Hindlimb muscle (tissue), 1 donor: ENCODE measurements around the gene XRCC4. TPM values are rescaled to one million over a fixed set of nuclear protein-coding genes. Genes with fewer than 3 reads are reported as not detected.

Experiments
- DNase-seq: peaks from one replicate; pipeline ENCODE4 v3.0.0-alpha.2; 2013
- polyA plus RNA-seq: library from polyadenylated mRNA; unstranded; fragments of 120-200 nt; gene quantifications from one replicate; pipeline ENCODE4 v1.2.1, GENCODE V29; 2013; ENCODE audit not compliant: insufficient read length

The XRCC4 gene
- polyA plus RNA-seq, 1 donor = 5.5 TPM

DNA sequence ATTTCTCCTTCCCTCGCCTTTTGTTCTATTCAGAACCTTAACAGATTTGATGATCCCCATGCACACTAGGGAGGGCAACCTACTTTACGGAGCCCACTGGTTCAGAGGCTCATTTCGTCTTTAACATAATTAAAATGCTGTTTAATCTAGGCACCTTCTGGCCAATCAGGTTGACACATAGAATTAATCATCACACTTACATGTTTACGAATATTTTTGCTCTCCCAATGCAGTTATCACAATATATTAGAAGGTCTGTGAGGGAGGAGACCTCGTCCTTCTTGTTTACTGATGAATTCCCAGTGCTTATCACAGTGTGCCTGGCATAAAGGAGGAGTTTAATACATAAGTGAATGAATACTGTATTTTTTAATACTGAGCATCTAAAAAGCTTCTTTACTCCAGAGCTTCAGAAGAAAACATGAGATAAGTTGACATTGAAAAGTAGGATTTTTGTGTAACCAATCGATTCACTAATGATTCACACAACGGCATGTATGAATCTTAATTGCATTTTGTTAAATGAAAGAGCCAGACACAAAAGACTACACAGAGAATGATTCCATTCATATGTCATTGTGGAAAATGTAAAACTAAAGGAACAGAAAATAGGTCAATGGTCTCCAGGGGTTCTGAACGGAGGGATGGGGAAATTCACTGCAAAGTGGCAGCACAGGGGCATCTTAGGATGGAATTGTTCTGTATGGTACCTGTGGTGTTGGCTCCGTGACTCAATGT is 315.6 kb downstream of the XRCC4 start:
- no peak for DNase-seq

DNA sequence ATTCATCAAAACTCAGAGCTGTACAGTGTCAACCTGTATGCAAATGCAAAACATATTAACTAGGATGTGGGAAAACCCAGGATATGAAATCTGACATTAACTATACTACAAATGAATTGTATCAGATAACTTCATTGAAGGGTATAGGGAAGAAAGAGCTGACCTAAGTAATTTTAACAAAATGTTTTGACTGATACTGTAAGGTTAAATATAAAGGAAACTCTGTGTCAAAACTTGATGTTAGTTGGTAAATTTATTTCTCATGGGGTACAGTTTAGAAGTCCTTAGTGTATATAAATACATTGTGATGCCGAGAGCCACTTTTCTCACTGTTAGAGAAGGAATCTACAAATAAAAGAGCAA is 316.1 kb downstream of the XRCC4 start:
- no peak for DNase-seq

DNA sequence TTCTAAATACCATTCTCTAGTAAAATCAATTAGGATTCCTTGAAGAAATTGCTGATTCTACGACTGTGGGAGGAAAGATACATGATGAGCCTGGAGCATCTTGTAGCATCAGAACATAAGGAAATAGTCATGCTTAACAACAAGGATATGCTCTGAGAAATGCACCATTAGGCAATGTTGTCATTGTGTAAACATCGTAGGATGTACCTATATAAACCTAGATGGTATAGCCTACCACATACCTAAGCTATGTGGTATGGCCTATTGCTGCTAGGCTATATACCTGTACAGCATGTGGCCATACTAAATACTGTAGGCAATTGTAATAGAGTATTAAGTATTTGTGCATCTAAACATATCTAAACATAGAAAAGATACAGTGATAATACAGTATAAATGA is 316.8 kb downstream of the XRCC4 start:
- no peak for DNase-seq

DNA sequence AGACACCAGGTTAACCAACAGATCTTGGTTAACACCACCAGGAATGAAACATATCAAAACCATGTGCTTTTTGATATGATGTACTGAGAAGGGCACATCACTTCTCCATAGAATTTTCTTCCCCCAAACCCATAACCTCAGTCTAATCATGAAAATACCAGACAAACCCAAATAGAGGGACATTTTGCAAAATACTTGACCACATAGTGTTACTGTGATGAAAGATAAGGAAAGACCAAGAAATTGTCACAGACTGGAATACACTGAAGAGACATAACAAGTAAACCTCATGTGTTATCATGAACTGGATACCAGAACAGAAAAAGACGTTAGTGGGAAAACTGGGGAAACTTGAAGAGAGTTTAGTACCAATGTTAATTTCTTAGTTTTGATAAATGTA is 319.3 kb downstream of the XRCC4 start:
- DNase-seq = no peak

DNA sequence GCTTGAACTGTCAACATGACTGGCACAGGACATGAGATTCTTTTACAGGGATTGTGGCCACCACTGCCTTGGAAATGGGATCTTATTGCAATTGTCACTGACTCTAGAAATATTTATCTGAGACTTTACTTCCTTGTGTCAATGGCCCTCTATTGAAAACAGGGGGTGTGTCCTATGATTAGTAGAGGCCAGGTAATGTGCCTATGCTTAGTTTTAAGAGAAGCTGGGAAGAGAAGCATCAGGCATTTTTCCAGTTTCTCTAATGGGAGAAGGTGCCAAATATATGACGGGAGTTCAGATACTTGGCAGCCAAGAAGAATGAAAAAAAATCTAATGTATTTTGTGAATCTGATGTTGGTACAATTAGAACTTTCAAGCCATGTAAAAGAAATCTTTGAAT is 320.3 kb downstream of the XRCC4 start:
- no peak for DNase-seq

DNA sequence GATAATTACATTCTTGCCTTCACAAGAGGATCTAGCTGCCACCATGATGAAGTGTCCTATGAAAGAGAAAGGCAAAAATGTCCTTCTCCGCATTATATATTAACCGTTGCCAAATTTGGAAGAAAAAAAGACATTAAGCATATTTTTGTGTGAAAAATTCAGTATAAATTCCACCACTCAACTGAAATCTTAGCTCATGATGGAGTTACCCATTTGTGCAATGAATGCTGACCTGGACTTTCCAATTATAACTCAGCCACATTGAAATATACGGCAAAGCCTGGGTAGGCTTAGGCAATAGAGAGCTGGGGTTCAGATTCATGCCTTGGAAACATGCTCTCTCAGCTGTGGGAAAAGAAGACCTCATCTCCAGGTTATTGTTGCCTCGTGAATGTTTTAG is 322.9 kb downstream of the XRCC4 start:
- DNase-seq = no peak

DNA sequence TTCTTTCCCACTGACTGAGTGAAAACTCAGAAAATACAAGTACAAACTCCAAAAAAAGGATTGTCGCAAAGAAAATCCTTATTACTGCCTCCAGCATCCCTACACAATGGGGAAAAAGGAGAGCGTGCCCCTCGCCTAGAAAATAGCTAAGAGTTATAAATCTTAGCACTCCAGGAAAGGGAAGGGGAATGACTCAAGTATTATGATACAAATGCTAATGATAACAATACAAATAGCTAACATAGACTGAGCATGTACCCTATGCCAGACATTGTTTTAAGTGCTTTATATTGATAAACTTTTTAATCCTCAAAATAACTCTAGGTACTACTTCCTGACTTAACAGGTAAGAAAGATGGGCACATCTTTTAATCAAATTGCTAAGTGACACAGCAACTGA is 323.4 kb downstream of the XRCC4 start:
- no peak for DNase-seq

DNA sequence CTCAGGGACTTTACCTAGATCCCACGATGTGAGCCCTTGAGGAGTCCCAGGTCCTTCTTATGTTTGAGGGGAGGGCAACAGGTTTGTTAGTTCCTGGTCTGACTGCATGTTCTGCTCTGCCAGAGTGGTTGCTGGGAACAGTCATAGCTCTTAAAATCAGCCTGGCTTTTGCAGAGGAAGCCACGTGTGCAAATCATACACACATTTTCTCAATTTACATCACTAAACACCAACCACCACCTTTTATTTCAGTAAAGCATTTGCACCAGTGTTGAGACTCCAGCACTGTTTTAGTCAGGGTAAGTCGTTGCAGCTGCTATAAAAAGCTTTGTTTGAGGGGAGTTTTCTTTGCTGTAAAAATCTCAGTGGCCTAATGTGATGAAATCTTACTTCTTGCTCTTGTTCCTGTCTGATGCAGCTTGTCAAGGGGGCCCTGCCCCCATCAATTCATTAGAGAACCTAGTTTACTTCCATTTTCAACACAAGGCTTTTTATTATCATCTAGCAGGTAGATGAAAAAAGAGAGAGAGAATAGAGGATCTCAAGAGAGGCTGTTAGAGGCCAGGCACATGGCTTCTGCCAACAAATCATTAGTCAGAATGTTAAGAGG is 323.9 kb downstream of the XRCC4 start:
- DNase-seq = no peak

DNA sequence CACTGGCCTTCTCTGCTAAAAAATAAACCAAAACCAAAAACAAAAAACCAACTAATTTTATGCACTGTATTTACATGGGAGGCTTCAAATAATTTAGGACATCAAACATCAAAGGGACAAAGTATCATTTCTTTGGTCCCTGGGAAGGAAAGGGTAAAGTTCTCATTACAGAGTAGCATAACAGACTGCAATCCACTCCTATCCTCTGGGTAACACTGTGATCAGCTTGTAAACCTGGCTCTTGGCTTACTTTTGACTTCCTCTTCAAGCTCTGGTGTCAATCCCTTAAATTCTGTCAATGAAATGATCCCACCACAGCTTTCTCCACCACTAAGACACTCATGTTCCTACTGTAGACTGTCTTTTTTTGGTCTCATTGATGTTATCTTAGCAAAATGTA is 324.4 kb downstream of the XRCC4 start:
- DNase-seq = no peak

Other genes starting within 250 kb of the XRCC4 start
- 51.6 TPM for gene TMEM167A, start 153 bp upstream of the XRCC4 start, polyA plus RNA-seq